HEK293 (cell line): ENCODE results near the gene DNAJC2.

Experiments
- SCRT2 ChIP-seq: fragments of 450-650 bp; formaldehyde crosslinking; IDR thresholded peaks from 2 replicates; pipeline ENCODE4 v1.5.1; 2016; ENCODE audit warnings: missing biosample characterization, missing genetic modification characterization
- SP2 ChIP-seq: fragments of 450-650 bp; formaldehyde crosslinking; IDR thresholded peaks from 2 replicates; pipeline ENCODE4 v1.5.1; 2016; ENCODE audit warnings: missing biosample characterization, missing genetic modification characterization
- SP3 ChIP-seq: fragments of 450-650 bp; formaldehyde crosslinking; IDR thresholded peaks from 2 replicates; pipeline ENCODE4 v1.5.1; 2016; ENCODE audit warnings: missing biosample characterization, missing genetic modification characterization
- SP7 ChIP-seq: fragments of 450-650 bp; formaldehyde crosslinking; IDR thresholded peaks from 2 replicates; pipeline ENCODE4 v1.5.1; 2016; ENCODE audit warnings: missing biosample characterization, missing genetic modification characterization
- YY2 ChIP-seq: fragments of 450-650 bp; formaldehyde crosslinking; IDR thresholded peaks from 2 replicates; pipeline ENCODE4 v1.5.1; 2016; ENCODE audit warnings: missing biosample characterization, missing genetic modification characterization
- ZBTB17 ChIP-seq: fragments of 450-650 bp; formaldehyde crosslinking; IDR thresholded peaks from 2 replicates; pipeline ENCODE4 v1.5.1; 2016; ENCODE audit warnings: missing biosample characterization, missing genetic modification characterization
- ZFP37 ChIP-seq: fragments of 450-650 bp; formaldehyde crosslinking; IDR thresholded peaks from 2 replicates; pipeline ENCODE4 v1.5.1; 2016; ENCODE audit warnings: missing biosample characterization, missing genetic modification characterization
- ZNF121 ChIP-seq: fragments of 450-650 bp; formaldehyde crosslinking; IDR thresholded peaks from 2 replicates; pipeline ENCODE4 v1.5.1; 2016; ENCODE audit warnings: missing biosample characterization, missing genetic modification characterization
- ZNF133 ChIP-seq: fragments of 450-650 bp; formaldehyde crosslinking; IDR thresholded peaks from 2 replicates; pipeline ENCODE4 v1.5.1; 2016; ENCODE audit warnings: missing biosample characterization, missing genetic modification characterization
- ZNF394 ChIP-seq: fragments of 450-650 bp; formaldehyde crosslinking; IDR thresholded peaks from 2 replicates; pipeline ENCODE4 v1.5.1; 2016; ENCODE audit warnings: missing biosample characterization, missing genetic modification characterization, mild to moderate bottlenecking, moderate library complexity, borderline replicate concordance
- ZNF600 ChIP-seq: fragments of 450-650 bp; formaldehyde crosslinking; IDR thresholded peaks from 2 replicates; pipeline ENCODE4 v1.5.1; 2016; ENCODE audit warnings: missing biosample characterization, missing genetic modification characterization
- TF ChIP-seq, protein P1 (sequence below): fragments of 450-650 bp; formaldehyde crosslinking; IDR thresholded peaks from 2 replicates; pipeline ENCODE4 v1.5.1; 2016; ENCODE audit warnings: missing biosample characterization, missing genetic modification characterization
- TF ChIP-seq, protein P2 (sequence below): fragments of 450-650 bp; formaldehyde crosslinking; conservative IDR thresholded peaks from 2 replicates; pipeline ENCODE4 v1.5.1; 2016; ENCODE audit warnings: low read depth, missing biosample characterization, missing genetic modification characterization
- TF ChIP-seq, protein P3 (sequence below): fragments of 450-650 bp; formaldehyde crosslinking; IDR thresholded peaks from 2 replicates; pipeline ENCODE4 v1.5.1; 2016; ENCODE audit warnings: missing biosample characterization, missing genetic modification characterization
- TF ChIP-seq, protein P4 (sequence below): fragments of 450-650 bp; IDR thresholded peaks from 2 replicates; pipeline ENCODE4 v1.5.1; 2018; ENCODE audit warnings: missing biosample characterization, mild to moderate bottlenecking, missing genetic modification characterization
- TF ChIP-seq, protein P5 (sequence below): fragments of 450-650 bp; formaldehyde crosslinking; optimal IDR thresholded peaks from 2 replicates; pipeline ENCODE3; 2016; ENCODE audit warnings: missing biosample characterization, mild to moderate bottlenecking, missing genetic modification characterization
- TF ChIP-seq, protein P6 (sequence below): fragments of 450-650 bp; formaldehyde crosslinking; IDR thresholded peaks from 2 replicates; pipeline ENCODE4 v1.5.1; 2016; ENCODE audit warnings: missing biosample characterization, missing genetic modification characterization
- TF ChIP-seq, protein P7 (sequence below): fragments of 450-650 bp; formaldehyde crosslinking; IDR thresholded peaks from 2 replicates; pipeline ENCODE4 v1.5.0; 2017; ENCODE audit warnings: missing biosample characterization, missing genetic modification characterization, borderline replicate concordance

DNAJC2 gene

DNA sequence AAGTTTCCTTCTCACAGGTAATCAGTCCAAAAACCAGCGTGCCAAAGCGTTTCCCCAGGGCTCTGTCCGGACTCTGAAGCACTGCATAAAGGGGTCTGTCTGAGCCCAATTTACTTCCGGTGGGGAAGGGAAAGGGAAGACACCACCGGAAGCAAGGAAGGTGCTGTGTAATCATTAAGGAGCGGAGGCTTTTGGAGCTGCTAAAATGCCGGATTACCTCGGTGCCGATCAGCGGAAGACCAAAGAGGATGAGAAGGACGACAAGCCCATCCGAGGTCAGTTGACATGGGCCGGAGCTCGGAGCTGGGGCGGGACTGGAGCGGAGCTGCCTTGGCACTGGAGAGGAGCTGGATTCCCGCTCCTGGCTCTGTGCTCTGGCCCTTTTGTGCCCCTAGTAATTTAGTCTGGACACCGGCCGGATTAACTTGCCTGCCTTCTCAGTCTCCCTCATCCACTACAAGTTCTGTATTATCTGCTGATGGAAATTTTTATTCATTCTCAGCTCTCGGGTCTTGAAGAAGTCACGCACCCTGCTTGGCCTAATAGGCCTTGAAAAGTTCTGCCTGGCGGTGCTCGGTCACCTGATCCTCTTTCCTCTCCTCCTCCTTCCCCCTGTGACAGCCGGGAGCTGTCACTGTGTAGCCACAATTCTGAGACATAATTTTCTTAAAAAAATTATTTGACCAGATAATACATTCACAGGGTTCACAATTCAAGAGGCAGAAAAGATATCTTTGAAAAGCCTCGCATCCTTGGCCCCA is 3.1 kb upstream of the DNAJC2 start, which contains the start of gene PSMC2 (continued):
- TF ChIP-seq, protein P1, sequence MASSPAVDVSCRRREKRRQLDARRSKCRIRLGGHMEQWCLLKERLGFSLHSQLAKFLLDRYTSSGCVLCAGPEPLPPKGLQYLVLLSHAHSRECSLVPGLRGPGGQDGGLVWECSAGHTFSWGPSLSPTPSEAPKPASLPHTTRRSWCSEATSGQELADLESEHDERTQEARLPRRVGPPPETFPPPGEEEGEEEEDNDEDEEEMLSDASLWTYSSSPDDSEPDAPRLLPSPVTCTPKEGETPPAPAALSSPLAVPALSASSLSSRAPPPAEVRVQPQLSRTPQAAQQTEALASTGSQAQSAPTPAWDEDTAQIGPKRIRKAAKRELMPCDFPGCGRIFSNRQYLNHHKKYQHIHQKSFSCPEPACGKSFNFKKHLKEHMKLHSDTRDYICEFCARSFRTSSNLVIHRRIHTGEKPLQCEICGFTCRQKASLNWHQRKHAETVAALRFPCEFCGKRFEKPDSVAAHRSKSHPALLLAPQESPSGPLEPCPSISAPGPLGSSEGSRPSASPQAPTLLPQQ (tag by site-specific recombination): peak; percentile 76
- TF ChIP-seq ZNF394 (peak; percentile 89), SP2 (peak; percentile 70), ZNF600 (tag by site-specific recombination) (peak; percentile 91), ZNF133 (no peak), SP3 (tag by site-specific recombination) (0 out of 2 replicates have a peak, but pooled peaks have one; percentile 30), SCRT2 (tag by site-specific recombination) (peak; percentile 58), ZNF121 (tag by site-specific recombination) (0 out of 2 replicates have a peak, but pooled peaks have one; percentile 19), YY2 (peak; percentile 80), ZBTB17 (tag by site-specific recombination) (peak; percentile 100), ZFP37 (tag by site-specific recombination) (peak; percentile 74; the same call in 1 of the 2 replicates), SP7 (tag by site-specific recombination) (peak; percentile 82)
- TF ChIP-seq, protein P2, sequence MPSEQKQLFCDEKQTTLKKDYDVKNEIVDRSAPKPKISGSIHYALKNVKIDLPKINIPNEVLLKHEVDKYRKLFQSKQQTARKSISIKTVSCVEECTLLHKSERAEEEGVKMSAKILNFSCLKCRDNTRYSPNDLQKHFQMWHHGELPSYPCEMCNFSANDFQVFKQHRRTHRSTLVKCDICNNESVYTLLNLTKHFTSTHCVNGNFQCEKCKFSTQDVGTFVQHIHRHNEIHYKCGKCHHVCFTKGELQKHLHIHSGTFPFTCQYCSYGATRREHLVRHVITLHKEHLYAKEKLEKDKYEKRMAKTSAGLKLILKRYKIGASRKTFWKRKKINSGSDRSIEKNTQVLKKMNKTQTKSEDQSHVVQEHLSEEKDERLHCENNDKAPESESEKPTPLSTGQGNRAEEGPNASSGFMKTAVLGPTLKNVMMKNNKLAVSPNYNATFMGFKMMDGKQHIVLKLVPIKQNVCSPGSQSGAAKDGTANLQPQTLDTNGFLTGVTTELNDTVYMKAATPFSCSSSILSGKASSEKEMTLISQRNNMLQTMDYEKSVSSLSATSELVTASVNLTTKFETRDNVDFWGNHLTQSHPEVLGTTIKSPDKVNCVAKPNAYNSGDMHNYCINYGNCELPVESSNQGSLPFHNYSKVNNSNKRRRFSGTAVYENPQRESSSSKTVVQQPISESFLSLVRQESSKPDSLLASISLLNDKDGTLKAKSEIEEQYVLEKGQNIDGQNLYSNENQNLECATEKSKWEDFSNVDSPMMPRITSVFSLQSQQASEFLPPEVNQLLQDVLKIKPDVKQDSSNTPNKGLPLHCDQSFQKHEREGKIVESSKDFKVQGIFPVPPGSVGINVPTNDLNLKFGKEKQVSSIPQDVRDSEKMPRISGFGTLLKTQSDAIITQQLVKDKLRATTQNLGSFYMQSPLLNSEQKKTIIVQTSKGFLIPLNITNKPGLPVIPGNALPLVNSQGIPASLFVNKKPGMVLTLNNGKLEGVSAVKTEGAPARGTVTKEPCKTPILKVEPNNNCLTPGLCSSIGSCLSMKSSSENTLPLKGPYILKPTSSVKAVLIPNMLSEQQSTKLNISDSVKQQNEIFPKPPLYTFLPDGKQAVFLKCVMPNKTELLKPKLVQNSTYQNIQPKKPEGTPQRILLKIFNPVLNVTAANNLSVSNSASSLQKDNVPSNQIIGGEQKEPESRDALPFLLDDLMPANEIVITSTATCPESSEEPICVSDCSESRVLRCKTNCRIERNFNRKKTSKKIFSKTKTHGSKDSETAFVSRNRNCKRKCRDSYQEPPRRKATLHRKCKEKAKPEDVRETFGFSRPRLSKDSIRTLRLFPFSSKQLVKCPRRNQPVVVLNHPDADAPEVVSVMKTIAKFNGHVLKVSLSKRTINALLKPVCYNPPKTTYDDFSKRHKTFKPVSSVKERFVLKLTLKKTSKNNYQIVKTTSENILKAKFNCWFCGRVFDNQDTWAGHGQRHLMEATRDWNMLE (tag by site-specific recombination): peak; percentile 91
- TF ChIP-seq, protein P3, sequence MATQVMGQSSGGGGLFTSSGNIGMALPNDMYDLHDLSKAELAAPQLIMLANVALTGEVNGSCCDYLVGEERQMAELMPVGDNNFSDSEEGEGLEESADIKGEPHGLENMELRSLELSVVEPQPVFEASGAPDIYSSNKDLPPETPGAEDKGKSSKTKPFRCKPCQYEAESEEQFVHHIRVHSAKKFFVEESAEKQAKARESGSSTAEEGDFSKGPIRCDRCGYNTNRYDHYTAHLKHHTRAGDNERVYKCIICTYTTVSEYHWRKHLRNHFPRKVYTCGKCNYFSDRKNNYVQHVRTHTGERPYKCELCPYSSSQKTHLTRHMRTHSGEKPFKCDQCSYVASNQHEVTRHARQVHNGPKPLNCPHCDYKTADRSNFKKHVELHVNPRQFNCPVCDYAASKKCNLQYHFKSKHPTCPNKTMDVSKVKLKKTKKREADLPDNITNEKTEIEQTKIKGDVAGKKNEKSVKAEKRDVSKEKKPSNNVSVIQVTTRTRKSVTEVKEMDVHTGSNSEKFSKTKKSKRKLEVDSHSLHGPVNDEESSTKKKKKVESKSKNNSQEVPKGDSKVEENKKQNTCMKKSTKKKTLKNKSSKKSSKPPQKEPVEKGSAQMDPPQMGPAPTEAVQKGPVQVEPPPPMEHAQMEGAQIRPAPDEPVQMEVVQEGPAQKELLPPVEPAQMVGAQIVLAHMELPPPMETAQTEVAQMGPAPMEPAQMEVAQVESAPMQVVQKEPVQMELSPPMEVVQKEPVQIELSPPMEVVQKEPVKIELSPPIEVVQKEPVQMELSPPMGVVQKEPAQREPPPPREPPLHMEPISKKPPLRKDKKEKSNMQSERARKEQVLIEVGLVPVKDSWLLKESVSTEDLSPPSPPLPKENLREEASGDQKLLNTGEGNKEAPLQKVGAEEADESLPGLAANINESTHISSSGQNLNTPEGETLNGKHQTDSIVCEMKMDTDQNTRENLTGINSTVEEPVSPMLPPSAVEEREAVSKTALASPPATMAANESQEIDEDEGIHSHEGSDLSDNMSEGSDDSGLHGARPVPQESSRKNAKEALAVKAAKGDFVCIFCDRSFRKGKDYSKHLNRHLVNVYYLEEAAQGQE (tag by site-specific recombination): peak; percentile 55; the same call in 1 of the 2 replicates
- TF ChIP-seq, protein P4, sequence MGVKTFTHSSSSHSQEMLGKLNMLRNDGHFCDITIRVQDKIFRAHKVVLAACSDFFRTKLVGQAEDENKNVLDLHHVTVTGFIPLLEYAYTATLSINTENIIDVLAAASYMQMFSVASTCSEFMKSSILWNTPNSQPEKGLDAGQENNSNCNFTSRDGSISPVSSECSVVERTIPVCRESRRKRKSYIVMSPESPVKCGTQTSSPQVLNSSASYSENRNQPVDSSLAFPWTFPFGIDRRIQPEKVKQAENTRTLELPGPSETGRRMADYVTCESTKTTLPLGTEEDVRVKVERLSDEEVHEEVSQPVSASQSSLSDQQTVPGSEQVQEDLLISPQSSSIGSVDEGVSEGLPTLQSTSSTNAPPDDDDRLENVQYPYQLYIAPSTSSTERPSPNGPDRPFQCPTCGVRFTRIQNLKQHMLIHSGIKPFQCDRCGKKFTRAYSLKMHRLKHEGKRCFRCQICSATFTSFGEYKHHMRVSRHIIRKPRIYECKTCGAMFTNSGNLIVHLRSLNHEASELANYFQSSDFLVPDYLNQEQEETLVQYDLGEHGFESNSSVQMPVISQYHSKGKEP: peak; percentile 20; the same call in 1 of the 2 replicates
- TF ChIP-seq, protein P5, sequence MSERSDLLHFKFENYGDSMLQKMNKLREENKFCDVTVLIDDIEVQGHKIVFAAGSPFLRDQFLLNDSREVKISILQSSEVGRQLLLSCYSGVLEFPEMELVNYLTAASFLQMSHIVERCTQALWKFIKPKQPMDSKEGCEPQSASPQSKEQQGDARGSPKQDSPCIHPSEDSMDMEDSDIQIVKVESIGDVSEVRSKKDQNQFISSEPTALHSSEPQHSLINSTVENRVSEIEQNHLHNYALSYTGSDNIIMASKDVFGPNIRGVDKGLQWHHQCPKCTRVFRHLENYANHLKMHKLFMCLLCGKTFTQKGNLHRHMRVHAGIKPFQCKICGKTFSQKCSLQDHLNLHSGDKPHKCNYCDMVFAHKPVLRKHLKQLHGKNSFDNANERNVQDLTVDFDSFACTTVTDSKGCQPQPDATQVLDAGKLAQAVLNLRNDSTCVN (tag by site-specific recombination): no peak
- TF ChIP-seq, protein P6, sequence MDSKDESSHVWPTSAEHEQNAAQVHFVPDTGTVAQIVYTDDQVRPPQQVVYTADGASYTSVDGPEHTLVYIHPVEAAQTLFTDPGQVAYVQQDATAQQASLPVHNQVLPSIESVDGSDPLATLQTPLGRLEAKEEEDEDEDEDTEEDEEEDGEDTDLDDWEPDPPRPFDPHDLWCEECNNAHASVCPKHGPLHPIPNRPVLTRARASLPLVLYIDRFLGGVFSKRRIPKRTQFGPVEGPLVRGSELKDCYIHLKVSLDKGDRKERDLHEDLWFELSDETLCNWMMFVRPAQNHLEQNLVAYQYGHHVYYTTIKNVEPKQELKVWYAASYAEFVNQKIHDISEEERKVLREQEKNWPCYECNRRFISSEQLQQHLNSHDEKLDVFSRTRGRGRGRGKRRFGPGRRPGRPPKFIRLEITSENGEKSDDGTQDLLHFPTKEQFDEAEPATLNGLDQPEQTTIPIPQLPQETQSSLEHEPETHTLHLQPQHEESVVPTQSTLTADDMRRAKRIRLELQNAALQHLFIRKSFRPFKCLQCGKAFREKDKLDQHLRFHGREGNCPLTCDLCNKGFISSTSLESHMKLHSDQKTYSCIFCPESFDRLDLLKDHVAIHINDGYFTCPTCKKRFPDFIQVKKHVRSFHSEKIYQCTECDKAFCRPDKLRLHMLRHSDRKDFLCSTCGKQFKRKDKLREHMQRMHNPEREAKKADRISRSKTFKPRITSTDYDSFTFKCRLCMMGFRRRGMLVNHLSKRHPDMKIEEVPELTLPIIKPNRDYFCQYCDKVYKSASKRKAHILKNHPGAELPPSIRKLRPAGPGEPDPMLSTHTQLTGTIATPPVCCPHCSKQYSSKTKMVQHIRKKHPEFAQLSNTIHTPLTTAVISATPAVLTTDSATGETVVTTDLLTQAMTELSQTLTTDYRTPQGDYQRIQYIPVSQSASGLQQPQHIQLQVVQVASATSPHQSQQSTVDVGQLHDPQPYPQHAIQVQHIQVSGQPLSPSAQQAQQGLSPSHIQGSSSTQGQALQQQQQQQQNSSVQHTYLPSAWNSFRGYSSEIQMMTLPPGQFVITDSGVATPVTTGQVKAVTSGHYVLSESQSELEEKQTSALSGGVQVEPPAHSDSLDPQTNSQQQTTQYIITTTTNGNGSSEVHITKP: peak; percentile 79
- TF ChIP-seq, protein P7, sequence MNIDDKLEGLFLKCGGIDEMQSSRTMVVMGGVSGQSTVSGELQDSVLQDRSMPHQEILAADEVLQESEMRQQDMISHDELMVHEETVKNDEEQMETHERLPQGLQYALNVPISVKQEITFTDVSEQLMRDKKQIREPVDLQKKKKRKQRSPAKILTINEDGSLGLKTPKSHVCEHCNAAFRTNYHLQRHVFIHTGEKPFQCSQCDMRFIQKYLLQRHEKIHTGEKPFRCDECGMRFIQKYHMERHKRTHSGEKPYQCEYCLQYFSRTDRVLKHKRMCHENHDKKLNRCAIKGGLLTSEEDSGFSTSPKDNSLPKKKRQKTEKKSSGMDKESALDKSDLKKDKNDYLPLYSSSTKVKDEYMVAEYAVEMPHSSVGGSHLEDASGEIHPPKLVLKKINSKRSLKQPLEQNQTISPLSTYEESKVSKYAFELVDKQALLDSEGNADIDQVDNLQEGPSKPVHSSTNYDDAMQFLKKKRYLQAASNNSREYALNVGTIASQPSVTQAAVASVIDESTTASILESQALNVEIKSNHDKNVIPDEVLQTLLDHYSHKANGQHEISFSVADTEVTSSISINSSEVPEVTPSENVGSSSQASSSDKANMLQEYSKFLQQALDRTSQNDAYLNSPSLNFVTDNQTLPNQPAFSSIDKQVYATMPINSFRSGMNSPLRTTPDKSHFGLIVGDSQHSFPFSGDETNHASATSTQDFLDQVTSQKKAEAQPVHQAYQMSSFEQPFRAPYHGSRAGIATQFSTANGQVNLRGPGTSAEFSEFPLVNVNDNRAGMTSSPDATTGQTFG: no peak
